ENCODE results near the gene TOR1AIP2. TPM values are rescaled to one million over a fixed set of nuclear protein-coding genes. Genes with fewer than 3 reads are reported as not detected.

The TOR1AIP2 gene
- polyA plus RNA-seq, 2 of the 4 experiments (the other 2 are of a cell fraction) = 17.1 to 35.0 TPM

- ChIA-PET CTCF (interaction anchor here (1.2 to 5.1 kb wide), 2 partner anchors 10 to 15 kb away, joined by 5 to 27 read pairs; no protein-coding TSS in a partner anchor), POLR2A (no interaction called here)
- H3K27ac ChIP-seq = no peak overlapping the region
- WGBS (ENCODE audit: missing lambda C conversion rate) = 78% methylated on average over 8 of the region's 8 CpGs
- TF ChIP-seq ZSCAN20 (CRISPR knock-in tag; IDR thresholded peaks at IDR 0.05) = no peak
- no peak overlapping the region for H3K4me2 ChIP-seq
- no peak for ATAC-seq
- H3K4me1 ChIP-seq = no peaks in the 10 kb centered on the region
- FAIRE-seq = no peak
- H3K4me3 ChIP-seq = no peak overlapping the region
- DNase-seq (ENCODE audit: low read depth in 1 of 2, low spot score in 1 of 2) = no peak
- no peaks in the 10 kb centered on the region for H3K9me3 ChIP-seq
Measured at GRCh38 chr1:179825206-179825605, 52.4 kb downstream of the TOR1AIP2 start.

GRCh38 chr1:179824265-179824664 is 53.3 kb downstream of the TOR1AIP2 start:
- H3K4me3 ChIP-seq = no peak overlapping the region
- no peaks in the 10 kb centered on the region for H3K4me1 ChIP-seq
- 86% methylated on average over 5 of the region's 6 CpGs for WGBS (ENCODE audit: missing lambda C conversion rate)
- CTCF ChIA-PET = interaction anchor here (3.5 to 5.1 kb wide), 4 partner anchors 9 to 118 kb away, joined by 16 to 32 read pairs (median 24); no protein-coding TSS in a partner anchor
- TF ChIP-seq CBX8 (IDR thresholded peaks at IDR 0.05) (no peak), KDM1A (IDR thresholded peaks at IDR 0.05; ENCODE audit: low read depth) (no peak), MYC (IDR thresholded peaks at IDR 0.05; ENCODE audit: borderline replicate concordance, low read length) (no peak), REST (IDR thresholded peaks at IDR 0.05) (no peak), RAD21 (conservative IDR thresholded peaks at IDR 0.05 in 1 of 2, IDR thresholded peaks at IDR 0.05 in 1 of 2) (no peak), PBX3 (IDR thresholded peaks at IDR 0.05) (no peak), HOXA7 (CRISPR knock-in tag; IDR thresholded peaks at IDR 0.05) (no peak), NFE2L2 (conservative IDR thresholded peaks at IDR 0.05; ENCODE audit: low read length) (no peak), HES2 (IDR thresholded peaks at IDR 0.05) (no peak), HDAC2 (IDR thresholded peaks at IDR 0.05) (no peak), FOXS1 (CRISPR knock-in tag; IDR thresholded peaks at IDR 0.05) (no peak), BHLHE40 (IDR thresholded peaks at IDR 0.05; ENCODE audit: low read depth, low read length) (no peak), MAFK (IDR thresholded peaks at IDR 0.05; ENCODE audit: partially characterized antibody) (no peak), ZC3H11A (IDR thresholded peaks at IDR 0.05) (no peak), E2F6 (IDR thresholded peaks at IDR 0.05; ENCODE audit: borderline replicate concordance, low read depth) (no peak)
- no peak for DNase-seq (ENCODE audit: low read depth in 1 of 2, low spot score in 1 of 2)
- no peak overlapping the region for H3K4me2 ChIP-seq
- H3K9me3 ChIP-seq = no peaks in the 10 kb centered on the region
- POLR2A ChIA-PET = no interaction called here
- ATAC-seq = no peak
- H3K27ac ChIP-seq = no peak overlapping the region
- FAIRE-seq = no peak

- Histone ChIP-seq H3K27ac (no peak overlapping the region), H3K9me3 (no peaks in the 10 kb centered on the region), H3K4me2 (no peak overlapping the region), H3K4me3 (no peak overlapping the region), H3K4me1 (no peaks in the 10 kb centered on the region)
- POLR2A ChIA-PET = no interaction called here
- ATAC-seq = no peak
- no peak for FAIRE-seq
- TF ChIP-seq KDM1A (IDR thresholded peaks at IDR 0.05; ENCODE audit: low read depth) (no peak), CBX2 (IDR thresholded peaks at IDR 0.05; ENCODE audit: borderline replicate concordance, low read depth) (no peak), PHF8 (IDR thresholded peaks at IDR 0.05; ENCODE audit: borderline replicate concordance, low read depth) (no peak), POLR2AphosphoS2 (conservative IDR thresholded peaks at IDR 0.05; ENCODE audit: low read length) (no peak), PBX3 (IDR thresholded peaks at IDR 0.05) (no peak), ATOH8 (CRISPR knock-in tag; IDR thresholded peaks at IDR 0.05; ENCODE audit: low read depth) (no peak), HES2 (IDR thresholded peaks at IDR 0.05) (no peak)
- CTCF ChIA-PET = interaction anchor here (3.5 to 4.2 kb wide), 3 partner anchors 10 to 117 kb away, joined by 16 to 32 read pairs (median 22); no protein-coding TSS in a partner anchor
- 44% methylated on average over 4 of the region's 4 CpGs for WGBS (ENCODE audit: missing lambda C conversion rate)
- DNase-seq (ENCODE audit: low read depth in 1 of 2, low spot score in 1 of 2) = no peak
Measured at GRCh38 chr1:179823693-179824092, 53.9 kb downstream of the TOR1AIP2 start.

Measured in A549 (cell line).